ENCODE measurements around the gene HYAL1.
A peak's percentile ranks its signal among the peaks of the same experiment; 100 is the strongest.
"Not testable (repeated sequence)": the region's sequence is repeated elsewhere in the genome, so short reads cannot be mapped to it uniquely, and the experiment has no call there.

Gene HYAL1

DNA sequence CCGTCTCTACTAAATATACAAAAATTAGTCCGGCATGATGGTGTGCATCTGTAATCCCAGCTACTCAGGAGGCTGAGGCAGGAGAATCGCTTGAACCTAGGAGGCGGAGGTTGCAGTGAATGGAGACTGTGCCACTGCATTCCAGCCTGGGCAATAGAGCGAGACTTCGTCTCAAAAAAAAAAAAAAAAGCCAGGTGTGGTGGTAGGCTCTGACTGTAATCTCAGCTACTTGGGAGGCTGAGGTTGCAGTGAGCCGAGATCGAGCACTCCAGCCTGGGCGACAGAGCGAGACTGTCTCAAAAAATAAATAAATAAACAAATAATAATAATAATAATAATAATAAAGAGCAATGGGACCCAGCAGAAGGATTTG, 30.9 kb downstream of the HYAL1 start:
- DNase-seq, result not testable (repeated sequence)

DNA sequence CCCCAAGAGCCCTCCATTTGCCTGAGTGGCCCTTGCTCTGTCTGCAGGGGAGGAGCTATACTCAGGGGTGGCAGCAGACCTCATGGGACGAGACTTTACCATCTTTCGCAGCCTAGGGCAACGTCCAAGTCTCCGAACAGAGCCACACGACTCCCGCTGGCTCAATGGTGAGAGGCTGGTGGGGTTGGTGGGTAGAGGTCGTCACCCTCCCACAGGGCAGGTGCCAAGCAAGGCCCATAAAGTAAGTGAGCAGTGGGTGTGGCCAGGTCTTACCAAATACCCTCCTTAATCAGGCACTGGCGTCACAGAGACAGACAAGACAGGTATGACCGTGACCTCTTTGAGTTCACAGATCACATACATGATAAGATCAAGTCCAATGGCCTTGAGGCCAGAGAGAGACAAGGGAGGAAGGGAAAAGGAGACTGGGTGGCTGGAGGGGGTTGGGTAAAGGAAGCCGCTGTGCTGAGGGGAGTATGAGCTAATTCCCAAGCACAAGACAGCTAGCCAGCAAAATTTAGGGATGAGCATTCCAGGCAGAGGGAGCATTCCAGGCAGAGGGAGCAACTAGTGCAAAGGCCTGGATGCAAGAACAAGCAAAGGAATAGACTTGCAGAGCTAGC, 31.9 kb downstream of the HYAL1 start:
- no peak for DNase-seq

DNA sequence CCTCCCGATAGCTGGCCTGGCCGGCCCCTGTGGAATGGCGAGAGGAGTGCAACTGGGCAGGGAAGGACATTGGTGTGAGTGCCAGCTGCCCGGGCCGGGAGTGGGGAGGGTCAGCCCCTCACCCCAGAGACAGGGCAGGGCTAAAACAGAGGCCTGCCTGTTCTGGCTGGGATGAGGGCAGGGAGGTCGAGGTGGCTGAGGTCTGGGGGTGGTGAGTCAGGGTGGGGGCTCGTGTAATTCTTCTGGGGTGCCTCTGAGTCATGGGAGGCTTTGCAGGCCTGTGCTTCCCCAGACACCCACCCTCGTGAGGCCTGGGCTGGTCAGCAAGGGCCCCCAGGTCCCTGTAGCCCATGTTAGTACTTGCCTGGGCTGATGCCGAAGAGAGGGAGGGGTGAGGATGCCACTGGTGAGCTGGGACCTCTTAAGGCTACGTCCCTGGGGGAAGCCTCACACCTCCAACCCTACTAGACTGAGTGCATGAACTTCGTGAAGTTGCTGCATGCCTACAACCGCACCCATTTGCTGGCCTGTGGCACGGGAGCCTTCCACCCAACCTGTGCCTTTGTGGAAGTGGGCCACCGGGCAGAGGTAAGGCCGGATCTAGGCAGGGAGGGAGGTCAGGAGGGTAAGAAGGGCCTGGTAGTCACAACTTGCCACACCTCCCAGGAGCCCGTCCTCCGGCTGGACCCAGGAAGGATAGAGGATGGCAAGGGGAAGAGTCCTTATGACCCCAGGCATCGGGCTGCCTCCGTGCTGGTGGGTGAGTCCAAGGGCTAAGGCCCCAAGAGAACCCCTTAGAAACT, 32.8 kb downstream of the HYAL1 start:
- DNase-seq, result no peak

DNA sequence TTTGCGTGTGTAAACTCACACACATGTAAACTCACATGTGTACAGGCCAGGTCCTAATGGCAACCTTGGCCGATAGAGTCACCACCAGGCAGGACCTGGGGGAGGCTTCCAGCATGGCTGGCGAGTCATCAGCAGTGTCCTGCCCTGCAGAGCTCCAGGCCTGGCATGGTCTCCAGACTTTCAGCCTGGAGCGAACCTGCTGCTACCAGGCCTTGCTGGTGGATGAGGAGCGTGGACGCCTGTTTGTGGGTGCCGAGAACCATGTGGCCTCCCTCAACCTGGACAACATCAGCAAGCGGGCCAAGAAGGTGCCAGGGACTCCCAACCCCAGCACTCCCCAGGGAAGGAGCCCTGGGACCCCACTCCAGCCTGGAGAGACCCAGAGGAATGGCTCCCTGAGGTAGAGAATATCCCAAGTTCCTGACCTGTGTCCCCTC, 33.4 kb downstream of the HYAL1 start:
- no peak for DNase-seq

DNA sequence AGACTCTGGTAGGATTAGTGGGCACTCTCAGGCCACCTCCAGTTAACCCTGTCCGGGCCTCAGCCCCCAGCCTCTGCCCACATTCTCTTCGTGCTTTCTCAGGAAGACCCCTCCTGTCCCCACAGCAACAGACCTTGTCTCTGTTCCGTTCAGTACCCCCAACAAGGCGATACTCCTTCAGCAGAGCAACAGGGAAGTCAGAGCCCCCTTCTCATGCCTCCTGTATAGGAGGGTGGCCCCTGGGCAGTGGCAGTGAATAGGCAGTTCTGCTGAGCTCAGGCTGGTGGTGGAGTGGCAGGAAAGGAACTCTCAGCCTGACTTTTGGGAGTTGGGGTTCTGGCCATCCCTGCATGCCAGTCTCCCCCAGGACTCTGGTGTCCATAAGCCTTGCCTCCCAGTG, 33.9 kb downstream of the HYAL1 start:
- DNase-seq, result no peak

DNA sequence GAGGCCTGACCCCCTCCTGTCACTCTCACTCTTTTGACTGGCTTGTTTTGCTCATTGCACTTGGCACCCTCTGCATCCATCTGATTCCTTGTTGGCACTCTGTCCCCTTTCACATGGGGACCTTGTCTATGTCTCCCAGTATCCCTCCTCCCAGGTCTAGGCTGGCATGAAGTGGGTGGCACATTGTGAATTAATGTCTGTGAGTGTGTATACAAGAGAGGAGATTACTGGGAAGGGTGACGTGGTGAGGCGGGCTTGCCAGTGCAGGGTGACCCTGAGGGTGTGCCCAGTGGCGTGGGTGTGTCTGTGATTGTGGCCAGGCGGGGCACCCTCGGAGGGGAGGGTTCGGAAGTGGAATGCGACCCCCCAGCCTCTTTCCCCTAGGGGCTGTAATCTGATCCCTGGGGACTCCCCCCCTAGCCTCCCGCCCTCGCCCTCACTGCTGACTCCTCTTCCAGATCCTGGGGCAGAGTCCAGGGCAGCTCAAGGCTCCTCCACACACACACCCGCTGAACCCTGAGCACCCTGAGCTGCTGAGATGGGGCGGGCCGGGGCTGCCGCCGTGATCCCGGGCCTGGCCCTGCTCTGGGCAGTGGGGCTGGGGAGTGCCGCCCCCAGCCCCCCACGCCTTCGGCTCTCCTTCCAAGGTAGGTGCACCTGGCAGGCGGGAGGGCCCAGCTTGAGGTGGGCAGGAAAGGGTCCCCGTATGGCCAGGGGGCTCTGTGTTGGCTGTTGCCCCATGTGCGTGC, 34.5 kb downstream of the HYAL1 start, which contains the start of gene SEMA3B:
Gene SEMA3B (plus strand): TSS at position 445 of the 749 bp plus-strand sequence. CDS start 94 bp downstream, at position 539.
- no peak for DNase-seq

DNA sequence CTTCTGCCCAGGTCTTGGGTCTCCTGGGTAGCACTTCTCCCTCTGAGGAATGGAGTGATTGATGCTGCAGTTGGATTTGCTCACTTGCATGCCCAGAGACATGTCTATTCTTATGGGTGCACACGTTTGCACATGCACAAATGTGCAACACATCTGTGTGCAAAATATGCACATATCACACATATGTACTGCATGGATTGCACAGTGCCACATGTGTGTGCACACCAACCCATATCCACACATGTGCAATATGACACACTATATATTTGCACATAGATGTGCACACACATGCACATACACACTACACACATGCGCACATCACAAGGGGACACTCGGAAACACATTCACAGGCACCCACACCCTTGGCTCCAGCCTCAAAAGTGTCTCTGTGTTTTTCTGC, 35.1 kb downstream of the HYAL1 start:
- no peak for DNase-seq

DNA sequence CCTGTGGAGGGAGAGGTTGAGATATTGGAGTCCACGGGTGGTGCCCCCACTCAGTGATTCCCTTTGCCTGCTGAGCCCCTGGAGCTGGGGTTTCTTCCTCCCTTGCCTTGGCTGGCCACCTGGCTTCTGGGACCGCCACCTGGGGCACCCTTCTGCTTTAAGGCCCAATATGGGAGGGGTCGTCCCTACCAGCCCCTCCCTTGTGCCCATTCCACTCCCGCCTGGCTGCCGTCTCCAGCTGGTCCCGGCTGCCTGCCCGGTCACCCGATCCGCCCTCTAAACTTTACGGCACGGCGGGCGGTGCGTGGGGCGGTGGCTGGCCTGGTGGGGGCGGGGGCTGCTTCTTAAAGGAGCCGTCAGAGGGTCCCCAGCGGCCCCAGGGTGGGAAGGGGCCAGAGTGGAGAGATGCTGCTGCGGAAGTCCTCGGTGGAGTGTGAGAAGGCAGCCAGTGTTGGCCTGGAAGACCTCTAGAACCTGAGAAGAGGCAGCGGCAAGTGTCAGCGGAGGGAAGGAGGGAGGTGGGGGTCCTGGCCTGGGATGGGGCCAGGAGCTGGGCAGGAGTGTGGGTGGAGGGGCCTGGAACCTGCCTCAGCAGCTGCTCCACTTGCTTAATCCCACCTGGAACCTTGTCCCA, 36.0 kb downstream of the HYAL1 start:
- no peak for DNase-seq

DNA sequence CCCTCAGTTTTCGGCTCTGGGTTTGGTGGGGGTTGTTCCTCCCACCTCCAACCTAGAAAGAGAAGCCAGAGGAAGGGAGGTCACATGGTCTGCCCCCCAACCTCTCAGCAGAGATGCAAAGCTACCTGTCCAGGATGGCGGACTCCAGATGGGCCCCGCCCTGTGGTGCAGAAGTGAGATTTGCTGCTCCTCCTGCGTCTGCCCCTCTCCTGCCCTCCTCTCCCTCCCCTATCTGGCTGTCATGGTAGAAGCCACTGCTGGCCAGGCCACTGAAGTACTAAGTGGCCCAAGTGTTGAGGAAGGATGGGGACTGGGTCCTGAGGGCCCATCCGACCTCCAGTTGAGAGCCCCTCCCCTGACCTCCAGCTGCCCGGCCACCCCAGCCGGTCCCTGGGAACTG, 36.5 kb downstream of the HYAL1 start:
- DNase-seq, result no peak

DNA sequence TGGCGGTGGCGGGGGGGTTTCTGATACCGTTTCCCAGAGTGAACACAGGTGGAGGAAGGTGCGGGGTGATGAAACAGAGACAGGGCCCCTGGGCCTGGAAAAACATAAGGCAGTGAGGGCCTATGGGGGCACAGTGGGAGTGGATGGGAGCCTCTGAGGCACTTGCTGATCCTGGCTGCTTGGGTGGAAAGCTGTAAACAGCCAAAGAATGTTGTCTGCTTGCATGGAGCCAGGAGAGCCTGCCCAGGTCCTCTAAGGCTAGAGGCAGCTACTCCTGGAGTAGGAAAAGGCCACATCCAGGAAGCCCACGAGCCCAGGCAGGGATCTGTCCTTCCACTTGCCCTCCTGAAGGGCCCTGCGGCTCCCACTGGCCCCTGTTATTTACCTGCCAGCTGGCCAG, 37.4 kb downstream of the HYAL1 start:
- DNase-seq, result no peak

DNA sequence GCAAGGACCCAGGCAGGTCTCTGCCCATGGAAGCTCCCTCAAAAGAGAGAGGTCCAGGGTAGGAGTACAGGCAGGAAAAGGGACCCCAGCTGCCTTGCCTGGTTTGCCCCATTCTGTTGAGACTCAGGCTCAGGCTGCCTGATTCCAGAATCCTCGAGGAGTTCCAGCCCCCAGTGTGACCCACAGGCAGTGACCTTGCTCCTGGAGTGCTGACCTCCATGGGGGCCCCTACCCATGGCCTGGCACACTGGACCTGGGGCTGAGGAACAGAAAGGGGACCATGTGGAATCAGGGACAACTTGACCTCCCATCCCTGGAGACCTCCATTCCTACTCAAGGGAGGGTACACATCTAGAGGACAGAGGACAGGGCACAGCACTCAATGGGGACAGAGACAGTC, 37.8 kb downstream of the HYAL1 start:
- no peak for DNase-seq

DNA sequence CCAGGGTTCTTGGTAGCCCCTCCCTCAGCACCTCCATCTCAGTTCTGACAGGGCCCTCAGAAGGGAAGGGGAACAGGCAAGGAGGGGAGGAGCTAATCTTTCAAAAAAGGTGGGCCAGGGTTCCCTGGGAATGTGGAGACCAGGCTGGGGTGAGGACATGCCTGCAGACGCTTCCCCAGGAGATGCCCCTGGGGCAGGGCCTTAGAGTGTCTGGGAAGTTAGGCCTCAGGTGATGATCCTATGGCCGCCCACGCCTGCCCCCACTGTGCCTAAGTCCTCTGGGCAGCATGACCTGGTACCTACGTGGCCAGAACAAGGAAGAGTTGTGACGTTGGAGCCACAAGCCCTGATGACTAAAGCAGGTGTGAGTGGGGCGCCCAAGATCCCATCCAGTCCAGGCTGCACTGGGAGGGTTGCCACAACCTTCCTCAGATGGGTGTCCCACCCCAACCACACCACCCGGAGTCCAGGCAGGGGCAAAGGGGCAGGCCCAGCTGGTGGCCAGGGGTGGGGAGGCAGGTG, 38.3 kb downstream of the HYAL1 start:
- DNase-seq, result no peak

DNA sequence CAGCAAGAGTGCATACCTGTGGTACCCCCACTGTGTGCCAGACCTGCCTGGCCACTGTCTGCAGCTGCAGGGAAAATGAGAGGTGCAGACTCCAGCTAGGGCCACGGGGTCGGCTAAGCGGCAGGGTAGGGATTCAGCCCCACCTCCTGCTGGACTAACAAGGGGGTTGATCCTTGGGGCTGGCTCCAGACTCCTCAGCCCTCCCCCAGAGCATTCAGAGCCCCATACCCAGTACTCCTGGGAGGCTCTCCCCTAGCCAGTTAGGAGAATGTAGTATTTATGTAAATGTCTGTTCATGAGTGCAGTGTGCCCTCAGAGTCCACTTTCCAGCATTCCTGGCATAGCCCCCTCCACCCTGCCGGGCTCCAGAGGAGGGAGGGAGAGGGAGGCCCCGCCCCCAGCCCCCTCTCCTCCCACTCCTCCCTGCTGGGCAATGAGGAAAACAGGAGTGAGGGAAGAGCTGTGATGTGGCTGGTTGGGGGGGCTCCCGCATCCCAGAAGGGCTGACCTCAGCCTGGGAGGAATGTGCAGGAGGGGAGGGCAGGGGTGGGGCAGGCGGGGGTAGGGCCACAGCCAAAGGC, 38.9 kb downstream of the HYAL1 start:
- peak in 1 of 2 experiments; percentile 7 for DNase-seq

DNA sequence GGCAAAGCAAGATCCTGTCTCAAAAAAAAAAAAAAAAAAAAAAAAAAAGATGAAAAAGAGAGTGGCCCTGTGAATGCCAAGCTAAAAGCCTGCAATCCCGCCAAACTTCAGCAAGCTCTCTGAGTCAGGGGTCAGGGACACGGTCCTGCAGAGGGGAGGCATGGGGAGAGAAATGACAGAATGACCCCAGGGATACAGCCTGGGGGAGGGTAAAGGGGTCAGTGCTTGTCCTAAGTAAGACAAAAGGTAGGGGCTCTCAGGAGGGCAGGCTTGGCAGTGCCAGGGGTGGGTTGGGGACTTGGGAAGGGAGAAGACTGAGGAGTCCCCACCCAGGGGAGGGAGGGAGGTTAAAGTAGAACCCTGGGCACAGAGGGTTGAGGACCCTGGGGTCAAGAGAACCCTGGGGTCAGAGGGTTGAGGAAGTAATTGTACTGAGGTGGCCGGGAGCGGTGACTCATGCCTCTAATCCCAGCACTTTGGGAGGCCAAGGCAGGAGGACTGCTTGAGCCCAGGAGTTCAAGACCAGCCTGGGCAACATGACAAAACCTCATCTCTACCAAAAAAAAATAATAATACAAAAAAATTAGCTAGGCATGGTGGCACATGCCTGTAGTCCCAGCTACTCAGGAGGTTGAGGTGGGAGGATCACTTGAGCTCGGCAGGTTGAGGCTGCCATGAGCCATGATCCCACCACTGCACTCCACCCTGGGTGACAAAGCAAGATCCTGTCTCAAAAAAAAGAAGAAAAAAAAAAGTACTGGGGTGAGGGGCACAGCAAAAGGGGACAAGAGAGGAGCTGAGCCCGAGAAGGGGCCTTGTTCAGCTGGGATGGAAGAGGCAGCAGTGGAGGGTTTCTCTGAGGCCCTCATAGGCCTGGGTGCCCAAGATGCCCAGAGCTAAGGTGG, 39.6 kb downstream of the HYAL1 start:
- no peak for DNase-seq

DNA sequence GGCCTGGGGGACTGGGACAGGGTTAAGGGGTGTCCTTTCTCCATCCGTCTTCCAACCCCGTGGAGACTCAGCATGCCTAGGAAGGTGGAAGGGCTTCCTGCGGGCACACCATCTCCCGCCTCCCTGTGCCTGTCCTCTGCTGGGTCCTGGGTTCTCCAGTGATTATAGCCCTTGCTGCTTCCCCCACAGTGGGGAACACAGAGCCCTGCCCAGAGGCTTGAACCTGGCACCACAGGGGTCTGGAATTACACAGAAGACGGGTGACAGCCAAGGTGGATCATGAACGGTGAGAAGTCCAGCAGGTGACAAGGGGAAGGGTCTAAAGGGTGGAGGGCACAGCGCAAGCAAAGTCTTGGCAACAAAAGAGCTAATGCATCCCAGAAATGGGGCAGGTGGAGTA, 40.6 kb downstream of the HYAL1 start:
- no peak for DNase-seq

DNA sequence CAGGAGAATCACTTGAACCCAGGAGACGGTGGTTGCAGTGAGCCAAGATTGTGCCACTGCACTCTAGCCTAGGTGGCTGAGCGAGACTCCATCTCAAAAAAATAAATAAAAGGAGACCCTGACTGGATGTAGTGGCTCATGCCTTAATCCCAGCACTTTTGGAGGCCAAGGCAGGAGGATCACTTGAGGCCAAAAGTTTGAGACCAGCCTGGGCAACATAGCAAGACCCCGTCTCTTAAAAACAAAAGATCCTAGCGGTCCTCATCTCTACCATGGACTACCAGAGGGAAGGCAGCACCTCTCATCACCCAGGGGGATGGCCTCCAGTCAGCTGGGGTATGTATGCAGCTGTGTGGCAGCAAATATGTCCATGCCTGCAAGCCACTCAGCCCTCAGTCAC, 41.2 kb downstream of the HYAL1 start:
- not testable (repeated sequence) for DNase-seq

DNA sequence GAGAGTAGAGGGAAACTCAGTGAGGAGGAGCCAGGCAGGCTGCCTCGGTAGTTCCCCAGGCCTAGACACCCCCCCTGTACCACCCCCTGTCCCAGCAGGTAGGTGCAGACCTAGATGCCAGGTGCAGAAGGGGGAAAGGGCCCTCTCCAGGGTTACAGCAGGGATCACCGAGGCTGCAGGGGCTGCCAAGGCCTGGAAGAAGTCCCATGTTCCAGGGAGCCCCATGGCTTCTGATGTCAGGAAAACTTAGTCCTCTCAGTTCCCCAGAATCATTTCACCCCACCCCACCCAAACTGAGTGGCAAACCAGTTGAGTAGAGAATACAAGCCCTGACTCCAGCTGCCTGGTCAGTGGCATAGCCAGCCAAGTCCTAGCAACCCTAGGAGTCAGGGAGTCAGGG, 41.9 kb downstream of the HYAL1 start:
- no peak for DNase-seq

DNA sequence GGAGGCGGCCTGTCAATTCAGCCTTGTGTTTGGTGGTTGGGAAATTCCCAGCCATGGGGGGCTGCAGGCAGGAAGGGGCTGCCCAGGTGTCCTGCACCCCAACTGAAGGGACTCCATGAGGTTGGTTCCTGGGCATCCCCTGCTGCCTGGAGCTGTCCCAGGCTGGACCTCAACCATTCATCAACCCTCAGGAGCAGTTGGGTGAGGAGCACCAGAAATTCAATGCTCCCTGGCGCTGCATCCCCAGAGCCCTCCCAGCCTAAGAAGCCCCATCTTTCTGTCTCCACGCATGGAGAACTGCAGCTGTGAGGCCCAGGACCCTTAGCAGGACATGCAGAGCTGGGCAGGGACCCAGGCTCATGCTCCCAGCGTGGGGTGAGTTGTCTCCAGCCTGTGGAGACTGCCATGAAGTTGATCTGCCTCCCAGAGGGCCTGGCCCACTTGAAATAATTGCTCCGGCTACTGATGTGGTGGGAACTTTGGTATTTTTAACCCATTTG, 42.4 kb downstream of the HYAL1 start:
- no peak for DNase-seq

DNA sequence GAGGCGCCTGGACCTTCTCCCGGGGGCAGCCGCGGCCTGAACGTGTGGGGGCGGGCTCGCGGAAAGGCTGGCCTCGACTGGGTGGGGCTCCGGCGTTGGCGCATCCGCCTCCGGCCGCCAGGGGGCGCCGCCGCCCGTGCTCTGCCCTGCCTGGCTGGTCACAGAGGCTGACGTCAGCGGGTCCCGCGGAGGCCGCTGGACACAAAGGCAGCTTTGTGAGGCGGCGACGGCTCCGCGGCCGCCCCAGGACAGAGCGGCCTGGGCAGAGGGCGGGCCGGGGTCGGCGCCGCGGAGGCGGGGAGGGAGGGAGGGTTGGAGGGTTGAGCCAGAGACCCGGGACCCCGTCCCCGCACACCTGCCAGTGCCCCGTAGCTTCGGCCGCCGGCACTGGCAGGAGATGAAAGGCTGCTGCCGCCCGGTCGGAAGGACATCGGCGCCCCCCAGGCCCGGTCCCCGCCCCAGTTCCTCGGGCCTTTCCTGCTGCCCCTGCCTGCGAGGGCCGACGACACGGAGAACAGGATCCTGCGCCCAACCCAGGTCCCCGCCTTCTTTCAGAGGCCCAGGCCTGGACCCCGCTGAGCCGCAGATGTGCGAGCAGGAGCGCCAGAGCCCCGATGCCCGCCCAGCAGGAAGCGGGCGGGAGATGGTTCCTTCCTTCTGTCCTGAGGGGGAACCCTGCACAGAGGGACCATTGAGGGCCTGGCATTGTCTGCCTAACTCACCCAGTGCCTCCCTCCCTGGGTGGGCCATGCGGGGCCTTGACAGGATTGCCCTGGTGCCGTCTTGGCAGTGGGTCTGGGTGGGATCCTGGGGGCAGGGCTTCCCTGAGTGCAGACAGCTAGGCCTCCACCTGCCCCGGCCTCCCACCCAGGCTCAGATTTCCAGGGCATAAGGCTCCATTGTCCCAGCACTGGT, 43.1 kb downstream of the HYAL1 start:
- DNase-seq, result peak; percentile 51 to 82

DNA sequence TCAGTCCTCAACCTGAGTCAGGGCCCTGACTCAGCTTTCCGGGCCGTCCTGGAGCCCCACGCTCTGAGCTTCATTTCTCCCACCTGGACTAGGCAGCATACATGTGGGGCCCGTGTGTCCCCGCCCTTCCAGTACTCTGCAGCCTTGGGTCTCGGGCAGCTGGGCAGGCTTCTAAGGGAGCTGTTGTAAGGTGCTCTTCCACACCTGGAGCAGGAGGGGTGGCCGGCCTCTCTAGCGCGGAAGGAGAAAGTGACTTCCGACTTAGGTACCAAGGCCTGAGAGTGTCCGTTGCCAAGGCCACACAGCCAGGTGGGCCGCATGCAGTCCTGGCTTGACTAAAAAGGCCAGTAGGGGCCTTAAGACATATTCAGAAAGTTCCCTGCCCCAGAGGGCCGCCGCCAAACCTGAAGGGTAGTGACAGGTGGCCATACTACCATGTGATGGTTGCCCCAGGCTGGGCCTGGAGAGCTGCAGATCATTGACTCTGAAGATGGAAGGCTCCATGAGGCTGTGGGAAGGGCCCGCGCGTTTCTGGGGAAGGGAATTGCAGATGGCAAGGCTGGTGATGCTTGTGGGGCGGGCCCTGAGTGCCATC, 43.8 kb downstream of the HYAL1 start:
- DNase-seq, result no peak

Data from SW 1271 (cell line).